MM.1S (cell line): ENCODE measurements around the gene CD48.

ENCODE experiments used
- DNase-seq: peaks from one replicate; pipeline ENCODE4 v3.0.0-alpha.2; 2015
- H2AFZ ChIP-seq: fragments of 300-600 bp; sonication (generic); 2 replicates; pipeline ENCODE4 v1.6.0; 2016; ENCODE audit warnings: antibody characterized with exemption, low read length
- H3F3A ChIP-seq: fragments of 300-600 bp; sonication (generic); 2 replicates; pipeline ENCODE4 v1.6.1; 2016; ENCODE audit warnings: mild to moderate bottlenecking, antibody characterized with exemption, low read length, moderate library complexity, mixed read lengths; ENCODE audit not compliant: insufficient read depth
- H3K27ac ChIP-seq: fragments of 300-600 bp; sonication (generic); 2 replicates; pipeline ENCODE4 v1.5.1; 2016; ENCODE audit warnings: mild to moderate bottlenecking, low read length
- H3K27me3 ChIP-seq: fragments of 300-600 bp; sonication (generic); replicated peaks from 2 replicates; pipeline ENCODE4 v1.6.0; 2016; ENCODE audit warnings: low read length; ENCODE audit not compliant: insufficient read depth
- H3K36me3 ChIP-seq: fragments of 300-600 bp; sonication (generic); replicated peaks from 2 replicates; pipeline ENCODE4 v1.6.1; 2016; ENCODE audit warnings: mild to moderate bottlenecking, low read length, mixed read lengths; ENCODE audit not compliant: insufficient read depth
- H3K4me1 ChIP-seq: fragments of 300-600 bp; sonication (generic); 2 replicates; pipeline ENCODE4 v1.6.1; 2016; ENCODE audit warnings: low read length, mixed read lengths
- H3K4me2 ChIP-seq: fragments of 300-600 bp; sonication (generic); 2 replicates; pipeline ENCODE4 v1.6.0; 2016; ENCODE audit warnings: low read depth, low read length
- H3K4me3 ChIP-seq: fragments of 300-600 bp; sonication (generic); 2 replicates; pipeline ENCODE4 v1.5.1; 2016; ENCODE audit warnings: low read length, mixed read lengths
- H3K79me2 ChIP-seq: fragments of 300-600 bp; sonication (generic); 2 replicates; pipeline ENCODE4 v1.6.1; 2016; ENCODE audit warnings: mixed run types, low read length, mixed read lengths
- H3K9ac ChIP-seq: fragments of 300-600 bp; sonication (generic); 2 replicates; pipeline ENCODE4 v1.6.1; 2016; ENCODE audit warnings: low read length, mixed read lengths
- H3K9me2 ChIP-seq: fragments of 300-600 bp; sonication (generic); replicated peaks from 2 replicates; pipeline ENCODE4 v1.6.1; 2016; ENCODE audit warnings: mild to moderate bottlenecking, low read length, mixed read lengths; ENCODE audit not compliant: insufficient read depth
- H3K9me3 ChIP-seq: fragments of 300-600 bp; sonication (generic); replicated peaks from 2 replicates; pipeline ENCODE4 v1.6.1; 2016; ENCODE audit warnings: mild to moderate bottlenecking, low read length, mixed read lengths; ENCODE audit not compliant: insufficient read depth
- H4K20me1 ChIP-seq: fragments of 300-600 bp; sonication (generic); 2 replicates; pipeline ENCODE4 v1.6.1; 2016; ENCODE audit warnings: mild to moderate bottlenecking, low read length, moderate library complexity, mixed read lengths; ENCODE audit not compliant: insufficient read depth
- CTCF ChIP-seq: fragments of 300-600 bp; sonication (generic); IDR thresholded peaks from 2 replicates; pipeline ENCODE4 v1.5.1; 2016; ENCODE audit warnings: antibody characterized with exemption, low read length, mixed read lengths
- EZH2 ChIP-seq: fragments of 300-600 bp; sonication (generic); optimal IDR thresholded peaks from 2 replicates; pipeline ENCODE3; 2017; ENCODE audit warnings: low read depth, mild to moderate bottlenecking, antibody characterized with exemption, low read length, mixed read lengths
- EZH2phosphoT487 ChIP-seq: fragments of 300-600 bp; sonication (generic); IDR thresholded peaks from 2 replicates; pipeline ENCODE4 v1.6.1; 2018; ENCODE audit warnings: antibody characterized with exemption, low read length

CD48 gene

DNA sequence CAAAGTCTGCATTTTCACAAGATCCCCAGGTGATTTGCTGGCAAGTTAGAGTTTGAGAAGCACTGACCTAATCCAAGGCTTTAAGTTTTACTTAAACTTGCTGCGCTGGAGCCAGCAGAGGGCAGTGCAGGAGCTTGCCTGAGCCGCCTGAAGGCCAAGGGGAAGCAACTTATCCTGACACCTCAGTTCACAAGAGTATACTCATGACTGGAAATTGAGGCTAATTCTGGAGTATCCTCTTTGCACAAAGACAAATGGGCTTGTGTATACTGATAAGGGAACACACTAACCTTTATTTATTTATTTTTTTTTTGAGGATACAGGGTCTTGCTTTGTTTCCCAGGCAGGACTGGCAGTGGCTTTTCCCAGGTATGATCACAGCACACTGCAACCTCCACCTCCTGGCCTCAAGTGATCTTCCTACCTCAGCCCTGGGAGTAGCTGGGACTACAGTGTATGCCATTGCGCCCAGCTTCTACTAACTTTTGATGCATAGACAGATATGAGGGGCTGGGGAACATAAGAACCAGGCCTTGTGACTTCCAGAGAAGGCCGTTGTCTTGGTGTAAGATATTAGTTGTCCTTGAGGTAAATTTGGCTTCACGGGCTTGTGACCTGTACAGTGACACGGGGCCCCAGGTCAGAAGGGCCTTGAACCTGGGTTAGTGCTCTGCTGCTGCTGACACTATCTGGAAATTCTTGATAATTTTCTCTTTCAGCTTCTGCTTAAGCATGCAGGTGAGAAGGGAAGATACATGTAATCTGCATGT, 35.8 kb downstream of the CD48 start:
- peak overlapping the region; percentile 85 for H3K27ac ChIP-seq
- H3F3A ChIP-seq, result peaks cover 93% of the 10 kb centered on the region
- H3K4me3 ChIP-seq, result peak overlapping the region; percentile 31
- H3K9me2 ChIP-seq, result no peaks in the 10 kb centered on the region
- peak; percentile 96 for DNase-seq
- H3K79me2 ChIP-seq, result peaks cover 55% of the 10 kb centered on the region
- TF ChIP-seq EZH2 (no peak), CTCF (peak; percentile 99)
- H3K4me1 ChIP-seq, result peaks cover 67% of the 10 kb centered on the region
- peak overlapping the region; percentile 40 for H3K9ac ChIP-seq
- 0 out of 2 replicates have a peak, but pooled peaks cover 3% of the 10 kb centered on the region for H4K20me1 ChIP-seq
- no peak overlapping the region for H2AFZ ChIP-seq
- no peaks in the 10 kb centered on the region for H3K27me3 ChIP-seq
- H3K4me2 ChIP-seq, result peak overlapping the region; percentile 94
- H3K36me3 ChIP-seq, result peaks cover 11% of the 10 kb centered on the region
- no peaks in the 10 kb centered on the region for H3K9me3 ChIP-seq

GRCh38 chr1:160674415-160674814, 37.2 kb downstream of the CD48 start:
- no peaks in the 10 kb centered on the region for H3K9me3 ChIP-seq
- peak overlapping the region; percentile 85 for H3K27ac ChIP-seq
- H2AFZ ChIP-seq, result no peak overlapping the region
- TF ChIP-seq EZH2phosphoT487 (no peak), EZH2 (no peak), CTCF (no peak)
- no peaks in the 10 kb centered on the region for H4K20me1 ChIP-seq
- peaks cover 41% of the 10 kb centered on the region for H3K79me2 ChIP-seq
- peak; percentile 98 for DNase-seq
- peaks cover 81% of the 10 kb centered on the region for H3F3A ChIP-seq
- no peaks in the 10 kb centered on the region for H3K9me2 ChIP-seq
- peak overlapping the region; percentile 94 for H3K4me2 ChIP-seq
- H3K27me3 ChIP-seq, result no peaks in the 10 kb centered on the region
- H3K4me3 ChIP-seq, result peak overlapping the region; percentile 72
- no peaks in the 10 kb centered on the region; the same call in 1 of the 2 replicates for H3K36me3 ChIP-seq
- H3K9ac ChIP-seq, result peak overlapping the region; percentile 74
- H3K4me1 ChIP-seq, result peaks cover 69% of the 10 kb centered on the region

- Histone ChIP-seq H4K20me1 (no peaks in the 10 kb centered on the region), H3K9ac (peak overlapping the region; percentile 74), H3F3A (peaks cover 67% of the 10 kb centered on the region), H3K27ac (peak overlapping the region; percentile 85), H3K4me3 (peak overlapping the region; percentile 72), H3K4me2 (peak overlapping the region; percentile 94), H3K79me2 (peaks cover 29% of the 10 kb centered on the region), H3K9me2 (no peaks in the 10 kb centered on the region), H3K27me3 (no peaks in the 10 kb centered on the region), H3K4me1 (peaks cover 66% of the 10 kb centered on the region), H3K9me3 (no peaks in the 10 kb centered on the region), H3K36me3 (no peaks in the 10 kb centered on the region), H2AFZ (peak overlapping the region; percentile 6; the same call in 1 of the 2 replicates)
- DNase-seq, result peak; percentile 88
- TF ChIP-seq EZH2 (no peak), CTCF (no peak), EZH2phosphoT487 (no peak)
Observed at GRCh38 chr1:160672789-160673695, 38.6 kb downstream of the CD48 start.
